HepG2 (cell line): ENCODE measurements around the gene ATG9A. TPM values are rescaled to one million over a fixed set of nuclear protein-coding genes. Genes with fewer than 3 reads are reported as not detected.
A peak's percentile ranks its signal among the peaks of the same experiment; 100 is the strongest.

ENCODE experiments used
- ELF4 ChIP-seq: sonication (generic); formaldehyde crosslinking; IDR thresholded peaks from 2 replicates; pipeline ENCODE4 v1.5.0; 2020; ENCODE audit warnings: missing genetic modification reagents, mild to moderate bottlenecking, moderate library complexity, borderline replicate concordance
- GLI4 ChIP-seq: sonication (generic); formaldehyde crosslinking; IDR thresholded peaks from 2 replicates; pipeline ENCODE4 v1.5.1; 2020; ENCODE audit warnings: missing genetic modification reagents, mild to moderate bottlenecking, moderate library complexity, borderline replicate concordance
- GMEB2 ChIP-seq: IDR thresholded peaks from 2 replicates; pipeline ENCODE4 v1.6.1; 2016; ENCODE audit warnings: missing biosample characterization, missing genetic modification reagents, low read depth
- GTF2F1 ChIP-seq: fragments of 150-350 bp; IDR thresholded peaks from 2 replicates; pipeline ENCODE4 v1.6.1; 2014; ENCODE audit warnings: low read length
- HNF1B ChIP-seq: sonication (generic); formaldehyde crosslinking; IDR thresholded peaks from 2 replicates; pipeline ENCODE4 v1.5.1; 2020; ENCODE audit warnings: mild to moderate bottlenecking, moderate library complexity, missing genetic modification reagents
- IKZF4 ChIP-seq: sonication (generic); formaldehyde crosslinking; IDR thresholded peaks from 2 replicates; pipeline ENCODE4 v1.5.1; 2020; ENCODE audit warnings: borderline replicate concordance, mild to moderate bottlenecking, low read depth, missing genetic modification reagents; ENCODE audit errors: not compliant biosample characterization
- MIXL1 ChIP-seq: IDR thresholded peaks from 2 replicates; pipeline ENCODE4 v1.6.1; 2016
- NFRKB ChIP-seq: fragments of 450-650 bp; IDR thresholded peaks from 2 replicates; pipeline ENCODE4 v1.6.1; 2017
- RFXANK ChIP-seq: IDR thresholded peaks from 2 replicates; pipeline ENCODE4 v1.6.1; 2016
- TOPORS ChIP-seq: sonication (generic); formaldehyde crosslinking; IDR thresholded peaks from 2 replicates; pipeline ENCODE4 v1.8.0; 2023; ENCODE audit warnings: mild to moderate bottlenecking, missing genetic modification reagents
- TSC22D2 ChIP-seq: sonication (generic); formaldehyde crosslinking; IDR thresholded peaks from 2 replicates; pipeline ENCODE4 v1.5.1; 2020; ENCODE audit warnings: missing genetic modification reagents, mild to moderate bottlenecking, borderline replicate concordance
- ZBTB21 ChIP-seq: sonication (generic); formaldehyde crosslinking; IDR thresholded peaks from 2 replicates; pipeline ENCODE4 v1.4.0; 2020; ENCODE audit warnings: missing genetic modification reagents
- ZBTB40 ChIP-seq, 2 experiments: fragments of 450-650 bp in 1 of 2; sonication (generic) in 1 of 2; formaldehyde crosslinking in 1 of 2; IDR thresholded peaks; 2 replicates each; pipeline versions ENCODE4 v1.6.1 to v1.8.0; 2016 to 2022; ENCODE audit warnings: antibody characterized with exemption in 1 of 2, mild to moderate bottlenecking in 1 of 2, missing genetic modification reagents in 1 of 2
- ZFP36L2 ChIP-seq: sonication (generic); formaldehyde crosslinking; IDR thresholded peaks from 2 replicates; pipeline ENCODE4 v1.4.0; 2020; ENCODE audit warnings: missing genetic modification reagents
- ZFX ChIP-seq: sonication (generic); formaldehyde crosslinking; IDR thresholded peaks from 2 replicates; pipeline ENCODE4 v1.4.0; 2020; ENCODE audit warnings: mild to moderate bottlenecking, low read depth, missing genetic modification reagents, moderate library complexity
- ZNF589 ChIP-seq: sonication (generic); formaldehyde crosslinking; conservative IDR thresholded peaks from 2 replicates; pipeline ENCODE4 v1.8.0; 2022; ENCODE audit warnings: mild to moderate bottlenecking, moderate library complexity, missing genetic modification reagents
- ZNF629 ChIP-seq: sonication (generic); formaldehyde crosslinking; conservative IDR thresholded peaks from 2 replicates; pipeline ENCODE4 v1.5.0; 2020; ENCODE audit warnings: missing genetic modification reagents
- ZNF720 ChIP-seq: sonication (generic); formaldehyde crosslinking; IDR thresholded peaks from 2 replicates; pipeline ENCODE4 v1.4.0; 2020; ENCODE audit warnings: missing genetic modification reagents
- polyA plus RNA-seq, 8 experiments: library from polyadenylated mRNA; depleted of rRNA in 3 of 8; stranded (reverse) in 7 of 8; unstranded in 1 of 8; fragments of >200 nt; fragmentation: Illumina TruSeq in 4 of 8; extraction: Trizol in 4 of 8; gene quantifications; 2 replicates each; pipeline versions ENCODE4 v1.2.1 to v1.2.3, GENCODE V29; 2011 to 2016; ENCODE audit warnings: low read depth in 4 of 8, missing spikeins in 1 of 8, mixed read lengths in 1 of 8; ENCODE audit not compliant: insufficient read depth in 1 of 8
- total RNA-seq, 5 experiments: library from RNA; depleted of rRNA; stranded (reverse); fragments of >200 nt; fragmentation: Illumina TruSeq; extraction: Trizol; gene quantifications; 2 replicates each; pipeline ENCODE4 v1.2.3, GENCODE V29; 2016; ENCODE audit warnings: low read depth in 1 of 5

Gene ATG9A
- total and polyA plus RNA-seq, 2 of the 13 experiments (the other 11 are each of a cell fraction or from before 2014, with no cell fraction given): 35.0 to 131 TPM

- no peak for TF ChIP-seq ZBTB40 (IDR thresholded peaks at IDR 0.05)
- TF ChIP-seq ZBTB40 (CRISPR knock-in tag; IDR thresholded peaks at IDR 0.05): 0 out of 2 replicates have a peak, but pooled peaks have one; percentile 62
- no peak for TF ChIP-seq ZNF589 (CRISPR knock-in tag)
- TF ChIP-seq GMEB2: no peak
- TF ChIP-seq HNF1B (CRISPR knock-in tag): peak; percentile 87
- TF ChIP-seq RFXANK (CRISPR knock-in tag): no peak
- TF ChIP-seq GLI4 (CRISPR knock-in tag): no peak; the same call in 1 of the 2 replicates
- TF ChIP-seq MIXL1 (CRISPR knock-in tag): peak; percentile 66; the same call in 1 of the 2 replicates
- no peak for TF ChIP-seq ZNF720
- no peak for TF ChIP-seq ZFP36L2 (CRISPR knock-in tag)
- peak; percentile 79 for TF ChIP-seq ZFX
- no peak for TF ChIP-seq TSC22D2 (CRISPR knock-in tag)
- no peak for TF ChIP-seq TOPORS (CRISPR knock-in tag)
- no peak for TF ChIP-seq GTF2F1
- TF ChIP-seq ZNF629 (CRISPR knock-in tag): 0 out of 2 replicates have a peak, but pooled peaks have one; percentile 35
- no peak for TF ChIP-seq ZBTB21 (CRISPR knock-in tag)
- no peak for TF ChIP-seq NFRKB
- no peak for TF ChIP-seq IKZF4 (CRISPR knock-in tag)
- no peak for TF ChIP-seq ELF4 (CRISPR knock-in tag)
Measured at GRCh38 chr2:219207884-219208740, 21.3 kb downstream of the ATG9A start (continued).
